DMS153 (cell line): ENCODE data around the gene SLC11A2.
"Not testable (repeated sequence)": the region's sequence is repeated elsewhere in the genome, so short reads cannot be mapped to it uniquely, and the experiment has no call there.

Source experiments
- DNase-seq: peaks from one replicate; lab custom pipeline; 2025; lab: John Stamatoyannopoulos, UW

SLC11A2 gene

DNA sequence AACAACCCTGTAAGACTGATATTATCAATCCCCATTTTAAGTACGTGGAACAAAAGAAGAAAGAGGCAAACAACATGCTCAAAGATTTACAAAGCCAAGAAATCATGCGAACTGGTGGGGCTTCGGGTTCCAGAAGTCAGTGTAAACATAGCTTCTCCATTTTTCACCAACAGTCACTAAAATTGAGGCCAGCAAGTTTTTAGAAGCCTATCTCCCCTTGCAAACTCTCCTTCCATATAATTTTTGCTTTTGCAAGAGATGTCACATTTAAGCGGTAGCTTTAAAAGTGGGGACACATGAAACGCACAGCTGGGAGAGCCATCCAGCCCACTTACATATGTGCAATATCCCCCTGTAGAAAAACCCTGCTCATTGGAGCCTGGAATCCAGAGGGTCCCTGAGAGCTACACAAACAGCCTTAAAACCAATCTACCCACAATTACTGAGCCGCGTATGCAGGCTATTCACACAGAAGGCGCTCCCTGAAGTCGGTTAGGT is 797 bp downstream of the SLC11A2 start:
- no peak for DNase-seq

DNA sequence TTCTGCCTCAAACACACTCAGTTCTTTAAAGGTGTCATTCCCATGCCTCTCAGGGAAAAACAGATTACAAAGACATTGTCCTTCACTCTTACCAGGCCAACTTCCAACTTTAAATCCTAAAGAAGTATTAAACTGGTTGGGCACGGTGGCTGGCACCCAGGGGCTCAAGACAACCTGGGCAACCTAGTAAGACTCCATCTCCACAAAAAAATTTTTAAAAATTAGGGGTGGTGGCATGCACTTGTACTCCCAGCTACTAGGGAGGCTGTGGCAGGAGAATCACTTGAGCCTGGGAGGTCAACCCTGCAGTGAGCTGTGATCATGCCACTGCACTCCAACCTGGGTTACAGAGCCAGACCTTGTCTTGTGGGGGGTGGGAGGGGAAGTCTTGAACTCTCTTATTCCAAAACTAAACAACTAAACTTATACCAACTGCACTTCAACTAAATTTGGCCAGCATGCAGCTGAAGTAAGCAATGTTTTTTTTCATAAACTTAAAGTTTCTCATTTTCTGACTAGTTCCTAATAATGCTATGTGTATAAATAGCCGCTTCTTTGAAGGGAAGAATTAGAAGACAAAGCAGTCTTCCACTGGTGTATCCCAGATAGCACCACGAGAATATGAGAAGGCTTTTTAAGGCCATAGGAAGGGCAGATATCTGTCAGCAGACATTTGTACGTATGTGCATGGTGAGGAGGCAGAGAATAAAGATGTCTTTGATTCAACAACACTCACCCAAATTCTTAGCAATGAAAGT is 2.4 kb downstream of the SLC11A2 start:
- DNase-seq = no peak

GRCh38 chr12:51021694-51022093 is 4.5 kb downstream of the SLC11A2 start:
- DNase-seq = no peak

DNA sequence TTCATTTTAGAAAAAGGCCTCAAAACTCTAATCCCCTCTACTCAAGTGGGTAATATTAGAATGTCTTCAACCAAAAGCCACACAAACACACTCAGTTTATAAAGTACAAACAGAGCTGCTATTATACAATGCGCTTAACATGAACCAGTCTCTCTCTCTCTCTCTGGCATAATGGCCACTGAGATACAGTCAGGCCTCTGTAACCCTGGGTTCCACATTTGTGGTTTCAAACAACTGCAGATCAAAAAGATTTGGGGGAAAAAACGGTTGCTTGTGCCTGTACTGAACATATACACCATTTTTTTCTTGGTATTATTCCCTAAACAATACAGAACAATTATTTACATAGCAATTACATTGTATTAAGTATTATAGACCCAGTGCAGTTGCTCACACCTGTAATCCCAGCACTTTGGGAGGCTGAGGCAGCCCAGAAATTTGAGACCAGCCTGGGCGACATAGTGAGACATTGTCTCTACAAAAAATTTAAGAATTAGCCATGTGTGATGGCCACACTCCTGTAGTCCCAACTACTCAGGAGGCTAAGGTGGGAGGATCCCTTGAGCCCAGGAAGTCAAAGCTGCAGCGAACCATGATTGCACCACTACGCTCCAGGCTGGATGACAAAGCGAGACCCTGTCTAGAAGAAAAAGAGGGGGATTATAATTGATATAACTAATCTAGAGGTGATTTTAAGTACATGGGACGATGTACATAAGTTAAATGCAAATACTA is 5.6 kb downstream of the SLC11A2 start:
- no peak for DNase-seq

DNA sequence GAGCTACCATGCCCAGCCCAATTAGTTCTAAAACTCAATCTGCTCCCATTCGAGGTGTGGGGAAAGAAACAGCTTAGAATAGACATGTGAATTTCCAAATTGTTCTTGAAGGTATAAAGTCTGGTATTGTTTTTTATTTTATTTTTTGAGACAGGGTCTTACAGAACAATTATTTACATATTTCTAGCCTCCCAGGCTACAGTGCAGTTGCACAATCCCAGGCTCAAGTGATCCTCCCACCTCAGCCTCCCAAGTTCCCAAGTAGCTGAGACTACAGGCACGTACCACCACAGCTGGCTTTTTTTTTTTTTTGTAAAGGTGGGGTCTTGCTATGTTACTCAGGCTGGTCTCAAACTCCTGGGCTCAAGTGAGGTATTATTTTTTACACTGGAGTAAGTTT is 6.3 kb downstream of the SLC11A2 start:
- DNase-seq = no peak

- no peak for DNase-seq
Measured at GRCh38 chr12:51018956-51019355, 7.2 kb downstream of the SLC11A2 start.

GRCh38 chr12:51017452-51017851 is 8.7 kb downstream of the SLC11A2 start:
- no peak for DNase-seq

GRCh38 chr12:51014467-51014866 is 11.7 kb downstream of the SLC11A2 start:
- not testable (repeated sequence) for DNase-seq

DNA sequence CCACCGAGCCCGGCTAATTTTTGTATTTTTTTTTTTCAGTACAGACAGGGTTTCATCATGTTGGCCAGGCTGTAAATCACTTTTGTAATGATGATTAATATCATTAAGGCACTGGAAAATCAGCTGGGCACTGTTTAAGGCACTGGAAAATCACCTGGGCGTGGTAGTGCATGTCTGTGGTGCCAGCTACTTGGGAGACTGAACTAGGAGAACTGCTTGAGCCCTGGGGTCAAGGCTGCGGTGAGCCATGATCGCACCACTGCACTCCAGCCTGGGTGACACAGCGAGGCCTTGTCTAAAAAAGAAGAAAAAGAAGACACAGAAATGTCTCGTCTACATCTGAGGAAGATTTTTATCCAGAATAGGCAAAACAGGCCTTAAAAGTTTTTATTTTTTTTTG is 12.7 kb downstream of the SLC11A2 start:
- DNase-seq = no peak

DNA sequence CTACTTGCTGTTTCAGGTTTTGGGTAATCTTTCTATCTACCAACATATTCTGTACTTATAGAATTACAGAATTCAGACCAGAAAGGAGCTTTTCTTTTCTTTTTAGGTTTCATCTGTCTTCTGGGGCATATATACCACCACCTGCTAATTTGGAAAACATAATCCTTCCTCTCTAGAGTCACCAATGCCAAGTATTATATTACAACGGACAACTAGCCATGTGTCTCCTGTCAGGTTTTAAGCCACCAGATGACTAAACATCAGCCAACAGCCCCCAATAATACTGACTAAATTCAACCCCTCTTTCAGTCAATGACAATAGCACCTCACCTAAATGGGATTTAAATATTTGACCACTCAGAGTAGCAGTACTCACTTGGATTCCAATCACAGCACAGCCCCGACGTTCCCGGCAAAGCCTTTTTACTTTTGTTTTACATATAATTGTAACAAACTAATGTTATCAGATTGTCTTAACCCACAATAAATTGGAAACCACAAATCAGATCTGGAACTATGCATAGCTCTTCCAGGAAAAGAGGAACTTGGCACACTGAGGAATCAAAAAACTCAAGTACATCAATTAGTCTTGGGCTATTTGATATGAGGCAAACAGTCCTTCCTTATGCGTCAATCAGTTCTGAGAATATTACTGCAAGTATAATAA is 13.5 kb downstream of the SLC11A2 start:
- no peak for DNase-seq

GRCh38 chr12:51011955-51012354 is 14.2 kb downstream of the SLC11A2 start:
- DNase-seq = no peak

DNA sequence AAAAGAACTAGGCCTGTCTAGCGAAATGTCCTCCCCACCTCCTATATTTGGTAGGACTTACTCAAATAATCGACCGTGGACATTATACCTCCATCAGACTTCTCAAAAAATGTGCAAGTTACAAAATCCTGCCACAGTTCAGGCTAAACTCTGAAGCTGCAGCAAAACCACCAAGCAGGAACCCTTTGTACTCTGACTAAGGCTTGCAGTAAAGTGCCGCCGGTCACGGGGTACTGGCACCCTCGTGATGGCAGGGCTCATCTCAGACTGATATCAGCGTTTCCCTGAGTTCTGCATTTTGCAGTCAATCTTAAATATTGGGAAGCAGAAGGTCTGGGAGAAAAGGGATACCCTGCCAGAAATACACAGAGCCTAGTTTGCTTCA is 17.1 kb downstream of the SLC11A2 start:
- DNase-seq = no peak

DNA sequence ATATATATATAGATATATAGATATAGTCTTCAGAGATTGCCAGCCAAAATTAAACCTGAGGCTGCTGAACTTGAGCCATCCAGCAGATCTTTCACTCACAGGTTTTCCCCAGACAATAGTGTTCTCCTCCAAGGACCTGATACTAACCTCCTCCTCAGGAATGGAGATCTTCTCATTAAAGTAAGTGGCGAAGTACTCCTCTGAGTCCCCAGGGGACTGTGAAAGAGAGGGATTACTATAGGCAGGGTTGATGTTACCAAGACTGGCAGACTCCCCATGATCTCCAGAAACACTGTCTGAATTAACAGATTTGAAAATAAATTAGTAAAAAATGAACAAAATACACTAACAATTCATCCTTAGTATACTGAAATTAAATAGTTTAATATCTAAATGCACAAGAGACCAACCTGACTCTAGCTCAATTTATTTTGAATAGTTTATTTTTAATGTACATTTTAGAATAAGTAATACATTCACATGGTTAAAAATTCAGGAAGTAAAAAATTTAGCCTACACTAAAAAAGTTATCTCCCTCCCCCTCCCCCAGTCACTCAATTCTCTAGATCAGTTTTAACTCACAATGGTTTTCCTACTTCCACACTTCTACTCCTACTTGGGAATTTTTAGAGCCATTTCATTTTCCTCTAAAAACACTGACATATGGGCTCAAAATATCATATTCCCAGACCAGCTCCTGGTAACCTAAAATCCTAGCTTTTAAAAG is 17.7 kb downstream of the SLC11A2 start:
- DNase-seq = no peak

DNA sequence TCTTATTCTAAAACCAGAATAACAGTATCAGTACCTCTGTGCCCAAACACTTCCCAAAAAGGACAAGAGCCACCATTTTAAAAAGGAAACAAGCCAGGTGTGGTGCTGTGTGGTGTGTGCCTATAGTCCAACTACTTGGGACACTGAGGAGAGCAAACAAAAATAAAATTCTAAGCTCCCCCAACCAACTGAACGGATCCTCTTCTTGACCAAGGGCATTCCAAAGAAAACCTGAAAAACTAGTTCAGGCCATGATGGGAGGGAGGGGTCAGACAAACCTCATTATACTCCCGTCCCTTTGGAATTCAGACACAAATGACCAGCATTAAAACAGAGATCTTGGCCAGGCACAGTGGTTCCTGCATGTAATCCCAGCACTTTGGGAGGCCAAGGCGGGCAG is 20.5 kb downstream of the SLC11A2 start:
- DNase-seq = no peak

GRCh38 chr12:51005030-51005429 is 21.2 kb downstream of the SLC11A2 start:
- no peak for DNase-seq

DNA sequence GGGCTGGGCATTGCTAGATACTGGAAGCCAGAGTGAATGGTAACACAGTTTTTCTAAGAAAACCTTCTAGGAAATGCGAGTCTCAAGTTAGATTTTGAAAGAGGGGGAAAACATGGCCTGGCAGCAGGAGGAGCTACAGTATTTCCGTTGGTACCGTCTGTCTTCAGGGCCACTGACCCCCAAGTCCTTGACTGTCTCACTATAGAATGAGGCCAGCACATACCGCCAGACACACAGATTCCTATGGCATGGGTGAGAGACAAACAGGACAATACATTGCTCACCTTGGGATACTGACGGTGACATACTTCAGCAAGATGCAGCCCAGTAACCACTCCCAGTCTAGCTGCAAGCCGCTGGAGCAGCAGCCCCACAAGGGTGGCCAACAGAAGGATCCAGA is 21.7 kb downstream of the SLC11A2 start:
- DNase-seq = no peak

DNA sequence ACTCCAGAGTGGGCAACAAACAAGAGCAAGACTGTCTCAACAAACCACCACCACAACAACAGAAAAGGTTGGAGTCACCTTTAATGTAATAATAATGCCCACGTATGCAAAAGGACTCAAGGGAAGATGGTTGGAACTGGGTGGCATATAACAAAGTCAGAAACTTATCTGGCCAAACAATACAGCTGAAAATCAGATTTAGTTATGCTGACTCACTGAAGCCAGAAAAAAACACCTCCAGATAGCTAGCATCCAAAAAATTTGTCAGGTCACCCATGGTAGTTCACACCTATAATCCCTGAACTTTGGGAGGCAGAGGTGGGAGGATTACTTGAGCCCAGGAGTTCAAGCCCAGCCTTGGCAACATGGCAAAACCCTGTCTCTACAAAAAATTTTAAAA is 24.4 kb downstream of the SLC11A2 start:
- DNase-seq = no peak

DNA sequence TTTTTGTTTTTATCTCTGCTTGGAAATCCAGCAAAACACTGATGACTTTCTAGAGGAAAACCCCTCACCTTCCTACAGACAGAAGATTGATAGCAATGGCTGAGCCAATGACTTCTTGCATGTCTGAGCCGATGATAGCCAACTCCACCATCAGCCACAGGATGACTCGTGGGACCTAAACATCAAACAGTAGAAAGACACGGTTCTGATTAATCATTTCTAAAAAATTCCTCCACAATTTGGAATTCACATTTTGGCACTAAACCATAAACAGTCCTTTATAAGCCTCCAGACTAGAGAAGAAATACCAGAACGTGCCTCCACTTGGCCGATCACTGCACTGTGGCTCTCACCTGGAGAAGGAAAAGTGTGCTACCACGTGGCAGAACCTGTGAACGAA is 25.9 kb downstream of the SLC11A2 start:
- DNase-seq = no peak

- DNase-seq = no peak
Measured at GRCh38 chr12:50999093-50999492, 27.1 kb downstream of the SLC11A2 start.

- DNase-seq = no peak
Measured at GRCh38 chr12:50992819-50993218, 33.4 kb downstream of the SLC11A2 start.

DNA sequence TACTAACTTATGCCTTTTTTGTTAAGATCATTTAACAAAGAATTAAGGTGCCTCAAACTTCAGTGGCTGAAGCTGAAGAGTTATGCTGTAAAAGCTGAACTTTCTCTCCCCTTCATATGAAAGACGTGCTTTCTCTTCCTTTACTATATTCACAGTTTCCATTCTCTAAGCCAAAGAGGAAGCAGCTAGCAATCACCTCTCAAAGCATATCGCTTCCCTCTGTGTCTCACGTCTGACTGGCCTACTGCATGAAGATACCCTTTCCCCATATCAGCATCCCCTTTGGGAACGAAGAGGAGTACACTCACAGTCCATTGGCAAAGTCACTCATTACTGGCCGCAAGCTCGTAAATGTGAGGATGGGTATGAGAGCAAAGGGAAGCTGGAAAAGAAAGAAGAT is 34.9 kb downstream of the SLC11A2 start:
- DNase-seq = no peak

DNA sequence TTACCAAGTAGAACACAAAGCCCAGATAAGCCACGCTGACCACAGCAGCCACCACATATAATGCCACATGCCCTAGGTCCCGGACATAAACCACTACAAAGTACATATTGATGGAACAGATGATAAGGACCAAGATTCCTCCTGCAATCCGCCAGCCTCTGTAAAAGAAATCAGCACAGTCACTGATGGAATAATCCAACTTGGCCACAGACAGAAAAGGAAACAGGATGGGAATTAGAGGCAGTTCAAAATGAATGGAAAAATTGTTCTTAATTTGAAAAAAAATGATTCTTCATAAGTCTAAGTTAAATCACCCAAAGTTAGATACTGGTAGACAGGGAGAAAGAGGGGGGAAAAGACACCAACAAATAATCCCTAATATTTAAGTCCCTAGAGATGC is 35.4 kb downstream of the SLC11A2 start:
- no peak for DNase-seq
